SU-DHL-6 (cell line): ENCODE results near the gene EDIL3.

Experiments
- H2AFZ ChIP-seq: fragments of 200-600 bp; sonication (generic); 2 replicates; pipeline ENCODE4 v1.6.1; 2014; ENCODE audit warnings: low read depth, mild to moderate bottlenecking, moderate library complexity, mixed read lengths, antibody characterized with exemption, low read length; ENCODE audit not compliant: severe bottlenecking
- H3F3A ChIP-seq: fragments of 200-600 bp; shearing (Covaris generic); 2 replicates; pipeline ENCODE4 v1.6.0; 2016; ENCODE audit warnings: antibody characterized with exemption, mild to moderate bottlenecking; ENCODE audit not compliant: insufficient read depth
- H3K27ac ChIP-seq: fragments of 200-600 bp; sonication (generic); 2 replicates; pipeline ENCODE4 v1.5.1; 2016; ENCODE audit warnings: low read depth, mild to moderate bottlenecking, low read length, moderate library complexity, mixed read lengths
- H3K27me3 ChIP-seq: fragments of 200-600 bp; sonication (generic), shearing (Covaris generic); 2 replicates; pipeline ENCODE4 v1.6.0; 2014; ENCODE audit warnings: mild to moderate bottlenecking, low read length
- H3K36me3 ChIP-seq: fragments of 200-600 bp; sonication (generic); 2 replicates; pipeline ENCODE4 v1.6.1; 2014; ENCODE audit warnings: mild to moderate bottlenecking, low read length, mixed read lengths
- H3K4me2 ChIP-seq: fragments of 300-600, 200-600 bp; shearing (Covaris generic), sonication (generic); 2 replicates; pipeline ENCODE4 v1.6.0; 2014; ENCODE audit warnings: low read length, low read depth, mild to moderate bottlenecking; ENCODE audit not compliant: poor library complexity, severe bottlenecking
- H3K4me3 ChIP-seq: fragments of 200-600 bp; sonication (generic); 2 replicates; pipeline ENCODE4 v1.5.1; 2014; ENCODE audit warnings: antibody characterized with exemption, low read length, mild to moderate bottlenecking, mixed read lengths; ENCODE audit not compliant: insufficient read depth, poor library complexity, severe bottlenecking
- H3K79me2 ChIP-seq: fragments of 200-600 bp; sonication (generic); 2 replicates; pipeline ENCODE4 v1.6.1; 2014; ENCODE audit warnings: mild to moderate bottlenecking, low read length, moderate library complexity; ENCODE audit not compliant: insufficient read depth
- H3K9ac ChIP-seq: fragments of 200-600 bp; sonication (generic); 2 replicates; pipeline ENCODE4 v1.7.0; 2014; ENCODE audit warnings: mild to moderate bottlenecking, low read length
- H3K9me2 ChIP-seq: fragments of 200-600 bp; sonication (generic); replicated peaks from 2 replicates; pipeline ENCODE4 v1.6.1; 2014; ENCODE audit warnings: low read length; ENCODE audit not compliant: insufficient read depth
- H3K9me3 ChIP-seq: fragments of 200-600 bp; sonication (generic); 2 replicates; pipeline ENCODE4 v1.6.1; 2014; ENCODE audit warnings: low read length, mixed read lengths; ENCODE audit not compliant: insufficient read depth
- H4K20me1 ChIP-seq: fragments of 200-600 bp; sonication (generic); 2 replicates; pipeline ENCODE4 v1.6.1; 2014; ENCODE audit warnings: low read depth, mild to moderate bottlenecking, antibody characterized with exemption, low read length, moderate library complexity, mixed read lengths
- EZH2phosphoT487 ChIP-seq: fragments of 200-600 bp; sonication (generic), shearing (Covaris generic); conservative IDR thresholded peaks from 2 replicates; pipeline ENCODE4 v1.6.1; 2018; ENCODE audit warnings: mild to moderate bottlenecking, antibody characterized with exemption, low read length, moderate library complexity, mixed read lengths
- TF ChIP-seq, protein P1 (sequence below): fragments of 200-600 bp; sonication (generic); IDR thresholded peaks from one replicate; pipeline ENCODE4 v1.5.1; 2017; ENCODE audit warnings: antibody characterized with exemption, mild to moderate bottlenecking, low read length, moderate library complexity; ENCODE audit not compliant: insufficient read depth, poor library complexity, severe bottlenecking

Gene EDIL3

GRCh38 chr5:84086511-84086910 lies 298.2 kb downstream of the EDIL3 start:
- no peak overlapping the region for H3K4me2 ChIP-seq
- H3K4me3 ChIP-seq: no peak overlapping the region
- no peaks in the 10 kb centered on the region for H3K9me2 ChIP-seq
- H3K79me2 ChIP-seq: no peaks in the 10 kb centered on the region
- no peak overlapping the region for H3K9ac ChIP-seq
- H3K36me3 ChIP-seq: no peaks in the 10 kb centered on the region
- no peak overlapping the region for H2AFZ ChIP-seq
- no peaks in the 10 kb centered on the region for H3F3A ChIP-seq
- no peaks in the 10 kb centered on the region for H3K9me3 ChIP-seq
- no peaks in the 10 kb centered on the region for H3K27me3 ChIP-seq
- TF ChIP-seq, protein P1, sequence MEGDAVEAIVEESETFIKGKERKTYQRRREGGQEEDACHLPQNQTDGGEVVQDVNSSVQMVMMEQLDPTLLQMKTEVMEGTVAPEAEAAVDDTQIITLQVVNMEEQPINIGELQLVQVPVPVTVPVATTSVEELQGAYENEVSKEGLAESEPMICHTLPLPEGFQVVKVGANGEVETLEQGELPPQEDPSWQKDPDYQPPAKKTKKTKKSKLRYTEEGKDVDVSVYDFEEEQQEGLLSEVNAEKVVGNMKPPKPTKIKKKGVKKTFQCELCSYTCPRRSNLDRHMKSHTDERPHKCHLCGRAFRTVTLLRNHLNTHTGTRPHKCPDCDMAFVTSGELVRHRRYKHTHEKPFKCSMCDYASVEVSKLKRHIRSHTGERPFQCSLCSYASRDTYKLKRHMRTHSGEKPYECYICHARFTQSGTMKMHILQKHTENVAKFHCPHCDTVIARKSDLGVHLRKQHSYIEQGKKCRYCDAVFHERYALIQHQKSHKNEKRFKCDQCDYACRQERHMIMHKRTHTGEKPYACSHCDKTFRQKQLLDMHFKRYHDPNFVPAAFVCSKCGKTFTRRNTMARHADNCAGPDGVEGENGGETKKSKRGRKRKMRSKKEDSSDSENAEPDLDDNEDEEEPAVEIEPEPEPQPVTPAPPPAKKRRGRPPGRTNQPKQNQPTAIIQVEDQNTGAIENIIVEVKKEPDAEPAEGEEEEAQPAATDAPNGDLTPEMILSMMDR: no peak
- no peak for TF ChIP-seq EZH2phosphoT487
- no peaks in the 10 kb centered on the region for H4K20me1 ChIP-seq
- no peak overlapping the region for H3K27ac ChIP-seq

- Histone ChIP-seq H3K27ac (no peak overlapping the region), H3K9me3 (no peaks in the 10 kb centered on the region), H2AFZ (no peak overlapping the region), H3F3A (no peaks in the 10 kb centered on the region), H3K9me2 (no peaks in the 10 kb centered on the region), H3K4me2 (no peak overlapping the region), H4K20me1 (no peaks in the 10 kb centered on the region), H3K36me3 (no peaks in the 10 kb centered on the region), H3K79me2 (no peaks in the 10 kb centered on the region), H3K4me3 (no peak overlapping the region), H3K9ac (no peak overlapping the region), H3K27me3 (no peaks in the 10 kb centered on the region)
- TF ChIP-seq, protein P1: no peak
- TF ChIP-seq EZH2phosphoT487: no peak
Observed at GRCh38 chr5:84085387-84086041, 299.2 kb downstream of the EDIL3 start.

GRCh38 chr5:84080908-84081307 lies 303.8 kb downstream of the EDIL3 start:
- Histone ChIP-seq H3K4me3 (no peak overlapping the region), H3K9me2 (no peaks in the 10 kb centered on the region), H3K27ac (no peak overlapping the region), H3K27me3 (no peaks in the 10 kb centered on the region), H3K9ac (no peak overlapping the region), H3F3A (no peaks in the 10 kb centered on the region), H3K4me2 (no peak overlapping the region), H2AFZ (no peak overlapping the region), H4K20me1 (no peaks in the 10 kb centered on the region), H3K36me3 (no peaks in the 10 kb centered on the region), H3K79me2 (no peaks in the 10 kb centered on the region), H3K9me3 (no peaks in the 10 kb centered on the region)
- TF ChIP-seq, protein P1: no peak
- no peak for TF ChIP-seq EZH2phosphoT487
